Measurements from ENCODE around the gene PTK7. TPM values are rescaled to one million over a fixed set of nuclear protein-coding genes. Genes with fewer than 3 reads are reported as not detected.

PTK7 gene
- total RNA-seq, 1 experiment from 2014 or later = 48.1 TPM

DNA sequence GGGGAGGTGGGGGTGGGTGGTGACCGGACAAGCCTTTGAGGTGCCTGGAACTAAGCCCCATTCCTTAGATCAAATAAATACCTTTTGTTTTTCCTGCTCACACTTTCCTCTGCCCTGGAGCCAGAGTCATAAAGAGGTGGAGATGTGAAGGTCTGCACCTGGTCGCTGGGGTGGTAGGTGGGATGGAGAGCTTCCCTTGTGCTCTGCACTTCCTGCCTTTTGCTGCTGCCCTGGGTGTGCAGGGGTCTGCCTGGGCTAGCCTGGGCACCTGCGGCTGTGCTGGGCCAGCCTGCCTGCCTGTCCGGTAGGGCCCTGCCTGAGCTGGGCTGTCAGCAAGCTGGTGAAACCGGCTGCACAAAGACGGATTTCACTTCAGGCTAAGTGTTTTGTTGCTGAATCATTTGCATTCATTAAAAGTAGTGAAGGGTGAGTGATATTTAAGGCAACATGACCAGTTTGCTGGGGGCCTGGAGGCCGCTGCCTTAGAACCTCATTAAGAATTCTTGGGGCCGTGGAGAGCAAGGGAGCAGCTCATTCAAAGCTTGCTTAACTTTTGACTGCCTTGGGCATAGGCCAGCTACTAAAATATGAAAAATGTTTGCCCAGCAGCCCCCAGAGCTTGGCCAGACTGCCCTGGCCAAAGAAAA lies 20.5 kb downstream of the PTK7 start:
- Histone ChIP-seq H3F3A (ENCODE audit: low read length, unreplicated experiment) (peaks cover 6% of the 10 kb centered on the region), H3K4me3 (ENCODE audit: low read length) (peak overlapping the region; percentile 42), H3K9ac (ENCODE audit: low read length) (peak overlapping the region; percentile 13), H3K4me1 (ENCODE audit: insufficient read depth, low read length) (peaks cover 33% of the 10 kb centered on the region), H3K36me3 (ENCODE audit: low read depth, low read length) (no peaks in the 10 kb centered on the region), H3K79me2 (ENCODE audit: low read length) (peaks cover 58% of the 10 kb centered on the region), H4K20me1 (ENCODE audit: low read length) (no peaks in the 10 kb centered on the region), H3K4me2 (ENCODE audit: low read length) (peak overlapping the region; percentile 72), H3K27ac (ENCODE audit: low read length) (peak overlapping the region; percentile 70), H3K27me3 (ENCODE audit: low read length) (no peaks in the 10 kb centered on the region), H3K9me3 (ENCODE audit: low read length) (no peaks in the 10 kb centered on the region), H2AFZ (ENCODE audit: low read length) (peak overlapping the region; percentile 51), H3K9me2 (replicated peaks; ENCODE audit: low read length) (no peaks in the 10 kb centered on the region)
- DNase-seq = peak; percentile 94
- intact Hi-C loops (cut with micrococcal nuclease) = no loop called here
- ChIA-PET CTCF (interaction anchor here (0.5 to 0.6 kb wide), 2 partner anchors 214 to 1031 kb away, joined by 5 to 6 read pairs; partner anchors contain the start of gene TMEM63B), POLR2A (ENCODE audit: unreplicated experiment) (interaction anchor here (0.6 kb wide), 2 partner anchors 112 to 167 kb away, joined by 3 to 31 read pairs; partner anchors contain the start of genes CNPY3 and PPP2R5D)
- no TSS peak for BruUV-seq (replicated peaks)
- peak; percentile 88 for ATAC-seq
- TF ChIP-seq, protein P1, sequence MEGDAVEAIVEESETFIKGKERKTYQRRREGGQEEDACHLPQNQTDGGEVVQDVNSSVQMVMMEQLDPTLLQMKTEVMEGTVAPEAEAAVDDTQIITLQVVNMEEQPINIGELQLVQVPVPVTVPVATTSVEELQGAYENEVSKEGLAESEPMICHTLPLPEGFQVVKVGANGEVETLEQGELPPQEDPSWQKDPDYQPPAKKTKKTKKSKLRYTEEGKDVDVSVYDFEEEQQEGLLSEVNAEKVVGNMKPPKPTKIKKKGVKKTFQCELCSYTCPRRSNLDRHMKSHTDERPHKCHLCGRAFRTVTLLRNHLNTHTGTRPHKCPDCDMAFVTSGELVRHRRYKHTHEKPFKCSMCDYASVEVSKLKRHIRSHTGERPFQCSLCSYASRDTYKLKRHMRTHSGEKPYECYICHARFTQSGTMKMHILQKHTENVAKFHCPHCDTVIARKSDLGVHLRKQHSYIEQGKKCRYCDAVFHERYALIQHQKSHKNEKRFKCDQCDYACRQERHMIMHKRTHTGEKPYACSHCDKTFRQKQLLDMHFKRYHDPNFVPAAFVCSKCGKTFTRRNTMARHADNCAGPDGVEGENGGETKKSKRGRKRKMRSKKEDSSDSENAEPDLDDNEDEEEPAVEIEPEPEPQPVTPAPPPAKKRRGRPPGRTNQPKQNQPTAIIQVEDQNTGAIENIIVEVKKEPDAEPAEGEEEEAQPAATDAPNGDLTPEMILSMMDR (conservative IDR thresholded peaks at IDR 0.05; ENCODE audit: low read depth, low read length) = no peak

DNA sequence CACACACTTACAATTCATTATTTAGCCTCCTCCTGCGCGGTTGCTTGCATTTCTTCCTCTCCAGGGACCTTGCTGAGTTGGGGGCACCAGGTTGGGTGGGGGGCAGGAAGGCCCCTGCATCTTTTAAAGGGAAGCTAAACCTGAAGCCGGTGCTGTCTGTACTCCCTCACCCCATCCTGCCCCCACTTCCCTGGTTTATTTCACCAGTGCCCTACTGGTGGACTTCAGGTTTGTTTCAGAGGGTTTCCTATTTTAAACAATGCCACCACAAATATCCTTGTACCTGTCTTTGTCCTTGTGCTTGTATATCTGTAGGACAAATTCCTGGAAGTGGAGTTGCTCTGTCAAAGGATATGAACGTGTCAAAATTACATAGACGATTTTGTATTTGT lies 21.0 kb downstream of the PTK7 start:
- Histone ChIP-seq H3K27me3 (ENCODE audit: low read length) (no peaks in the 10 kb centered on the region), H2AFZ (ENCODE audit: low read length) (peak overlapping the region; percentile 51), H3F3A (ENCODE audit: low read length, unreplicated experiment) (peaks cover 6% of the 10 kb centered on the region), H3K4me2 (ENCODE audit: low read length) (peak overlapping the region; percentile 72), H3K36me3 (ENCODE audit: low read depth, low read length) (no peaks in the 10 kb centered on the region), H3K4me1 (ENCODE audit: insufficient read depth, low read length) (peaks cover 30% of the 10 kb centered on the region), H3K9me2 (replicated peaks; ENCODE audit: low read length) (no peaks in the 10 kb centered on the region), H3K9me3 (ENCODE audit: low read length) (no peaks in the 10 kb centered on the region), H3K4me3 (ENCODE audit: low read length) (peak overlapping the region; percentile 42), H4K20me1 (ENCODE audit: low read length) (no peaks in the 10 kb centered on the region), H3K27ac (ENCODE audit: low read length) (peak overlapping the region; percentile 70), H3K9ac (ENCODE audit: low read length) (peak overlapping the region; percentile 13; the same call in 1 of the 2 replicates), H3K79me2 (ENCODE audit: low read length) (peaks cover 54% of the 10 kb centered on the region)
- ChIA-PET POLR2A (ENCODE audit: unreplicated experiment) (interaction anchor here (0.6 kb wide), 1 partner anchor 113 kb away, joined by 3 read pairs; the partner anchor contains the start of gene PPP2R5D), CTCF (interaction anchor here (0.5 to 0.6 kb wide), 2 partner anchors 214 to 1030 kb away, joined by 5 to 6 read pairs; partner anchors contain the start of gene TMEM63B)
- peak; percentile 21 for ATAC-seq
- no TSS peak for BruUV-seq (replicated peaks)
- no peak for TF ChIP-seq EZH2phosphoT487 (IDR thresholded peaks at IDR 0.05; ENCODE audit: borderline replicate concordance, low read length)
- TF ChIP-seq, protein P1 (conservative IDR thresholded peaks at IDR 0.05; ENCODE audit: low read depth, low read length) = peak; percentile 16; the same call in 1 of the 2 replicates
- intact Hi-C loops (cut with micrococcal nuclease) = no loop called here
- DNase-seq = peak; percentile 19

DNA sequence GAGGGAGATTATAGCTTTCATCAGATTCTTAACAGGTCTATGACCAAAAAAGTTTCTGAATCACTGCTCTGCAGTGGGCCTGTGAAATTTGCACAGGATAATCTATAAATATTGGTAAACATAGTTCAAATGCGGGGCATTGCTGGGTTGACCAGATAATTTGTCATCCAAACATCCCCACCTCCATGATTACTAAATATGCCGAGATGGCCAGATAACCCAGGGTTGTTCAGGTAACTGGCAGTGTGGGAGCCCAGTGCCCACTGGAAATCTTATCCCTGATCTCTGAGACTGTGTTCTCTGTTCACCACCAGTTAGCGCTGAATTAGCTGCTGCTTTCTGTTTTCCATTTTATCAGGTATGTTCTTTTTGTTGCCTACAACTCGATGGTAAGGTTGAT lies 21.4 kb downstream of the PTK7 start:
- Histone ChIP-seq H3K9ac (ENCODE audit: low read length) (peak overlapping the region; percentile 13; the same call in 1 of the 2 replicates), H3K27ac (ENCODE audit: low read length) (peak overlapping the region; percentile 70), H3K79me2 (ENCODE audit: low read length) (peaks cover 50% of the 10 kb centered on the region), H4K20me1 (ENCODE audit: low read length) (no peaks in the 10 kb centered on the region), H3K9me2 (replicated peaks; ENCODE audit: low read length) (no peaks in the 10 kb centered on the region), H2AFZ (ENCODE audit: low read length) (peak overlapping the region; percentile 51; the same call in 1 of the 2 replicates), H3K4me2 (ENCODE audit: low read length) (peak overlapping the region; percentile 72), H3K9me3 (ENCODE audit: low read length) (no peaks in the 10 kb centered on the region), H3K4me1 (ENCODE audit: insufficient read depth, low read length) (peaks cover 30% of the 10 kb centered on the region), H3K4me3 (ENCODE audit: low read length) (peak overlapping the region; percentile 42), H3K27me3 (ENCODE audit: low read length) (no peaks in the 10 kb centered on the region), H3F3A (ENCODE audit: low read length, unreplicated experiment) (peaks cover 6% of the 10 kb centered on the region), H3K36me3 (ENCODE audit: low read depth, low read length) (no peaks in the 10 kb centered on the region)
- POLR2A ChIA-PET (ENCODE audit: unreplicated experiment) = no interaction called here
- CTCF ChIA-PET = no interaction called here
- ATAC-seq (no peak), DNase-seq (no peak)
- intact Hi-C loops (cut with micrococcal nuclease) = no loop called here
- TF ChIP-seq EZH2phosphoT487 (IDR thresholded peaks at IDR 0.05; ENCODE audit: borderline replicate concordance, low read length) = no peak
- TF ChIP-seq, protein P1 (conservative IDR thresholded peaks at IDR 0.05; ENCODE audit: low read depth, low read length) = no peak
- TF ChIP-seq EZH2 (IDR thresholded peaks at IDR 0.05; ENCODE audit: low read length, unreplicated experiment) = no peak
- no TSS peak for BruUV-seq (replicated peaks)
